MCF 10A (cell line): ENCODE data around the gene TSC1. TPM values are rescaled to one million over a fixed set of nuclear protein-coding genes. Genes with fewer than 3 reads are reported as not detected.

Experiments used
- BruUV-seq: library from RNA; stranded (reverse); fragments of 400-500 nt; replicated peaks from 2 replicates; lab custom pipeline; 2021; lab: Mats Ljungman, UMichigan
- CTCF ChIA-PET: fragments of 300-600 bp; sonication (Branson Sonifier 250); formaldehyde crosslinking; extraction: SDS; loops from one replicate; lab custom pipeline; 2021; ENCODE audit warnings: antibody characterized with exemption, inconsistent platforms; lab: Yijun Ruan, JAX
- POLR2A ChIA-PET: fragments of 300-600, 350-650 bp; sonication (Branson Sonifier 250); formaldehyde crosslinking; extraction: SDS; loops from one replicate; lab custom pipeline; 2020; ENCODE audit warnings: antibody characterized with exemption, inconsistent platforms; lab: Yijun Ruan, JAX
- DNase-seq: peaks from one replicate; pipeline ENCODE4 v3.0.0-alpha.2; 2018; ENCODE audit not compliant: unreplicated experiment
- H3K27ac Mint-ChIP-seq: one replicate; pipeline ENCODE4 v1.8.0; 2022; ENCODE audit warnings: mild to moderate bottlenecking, low read depth, mixed read lengths; ENCODE audit not compliant: unreplicated experiment
- H3K27me3 Mint-ChIP-seq: one replicate; pipeline ENCODE4 v1.8.0; 2022; ENCODE audit warnings: mixed read lengths; ENCODE audit not compliant: insufficient read depth, unreplicated experiment
- H3K36me3 Mint-ChIP-seq: one replicate; pipeline ENCODE4 v1.8.0; 2022; ENCODE audit warnings: mild to moderate bottlenecking, moderate library complexity, mixed read lengths; ENCODE audit not compliant: insufficient read depth, unreplicated experiment
- H3K4me1 Mint-ChIP-seq: one replicate; pipeline ENCODE4 v1.8.0; 2022; ENCODE audit warnings: mixed read lengths; ENCODE audit not compliant: insufficient read depth, unreplicated experiment
- H3K4me3 Mint-ChIP-seq: one replicate; pipeline ENCODE4 v1.8.0; 2022; ENCODE audit warnings: mild to moderate bottlenecking, moderate library complexity, mixed read lengths; ENCODE audit not compliant: unreplicated experiment
- H3K9me3 Mint-ChIP-seq: one replicate; pipeline ENCODE4 v1.8.0; 2022; ENCODE audit warnings: mixed read lengths; ENCODE audit not compliant: unreplicated experiment
- intact Hi-C: fragments of 100-400 bp; cut with micrococcal nuclease; formaldehyde crosslinking; loops from 2 replicates; pipeline ENCODE4 v1.14.1; 2022
- total RNA-seq: library from RNA; stranded (reverse); gene quantifications from 2 replicates; pipeline ENCODE4 v1.2.3, GENCODE V29; 2022
- TF ChIP-seq, protein P1 (sequence below): fragments of 200-600 bp; IDR thresholded peaks from one replicate; pipeline ENCODE4 v1.8.0; 2022; ENCODE audit warnings: antibody characterized with exemption, mild to moderate bottlenecking; ENCODE audit not compliant: unreplicated experiment

The TSC1 gene
- total RNA-seq, 1 experiment from 2014 or later: 36.6 TPM

DNA sequence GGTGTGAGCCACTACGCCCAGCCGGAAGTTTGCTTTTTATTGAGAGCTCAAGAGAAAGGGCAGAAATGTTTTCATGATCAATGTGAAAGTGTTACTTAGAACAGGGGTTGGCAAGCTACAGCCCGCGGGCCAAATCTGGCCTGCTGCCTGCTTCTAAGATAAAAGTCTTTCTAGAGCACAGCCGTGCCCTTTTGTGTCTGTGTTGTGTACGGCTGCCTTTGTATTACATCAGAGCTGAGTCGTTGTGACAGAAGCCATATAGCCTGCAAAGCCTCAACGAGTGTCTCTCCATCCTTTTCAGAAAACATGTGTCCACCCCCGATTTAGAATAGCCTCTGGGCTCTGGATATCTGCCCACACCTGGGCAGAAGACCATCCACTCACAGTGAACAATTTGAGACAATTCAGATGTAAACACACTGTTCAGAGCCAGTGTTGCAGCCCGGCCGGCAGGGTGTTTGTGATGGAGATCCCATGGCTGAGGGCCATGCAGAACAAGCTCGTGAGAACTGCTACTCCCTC lies 95.2 kb downstream of the TSC1 start:
- H3K4me3 Mint-ChIP-seq: no peak overlapping the region
- H3K9me3 Mint-ChIP-seq: no peaks in the 10 kb centered on the region
- H3K27ac Mint-ChIP-seq: no peak overlapping the region
- H3K27me3 Mint-ChIP-seq: peaks cover 10% of the 10 kb centered on the region
- TF ChIP-seq, protein P1, sequence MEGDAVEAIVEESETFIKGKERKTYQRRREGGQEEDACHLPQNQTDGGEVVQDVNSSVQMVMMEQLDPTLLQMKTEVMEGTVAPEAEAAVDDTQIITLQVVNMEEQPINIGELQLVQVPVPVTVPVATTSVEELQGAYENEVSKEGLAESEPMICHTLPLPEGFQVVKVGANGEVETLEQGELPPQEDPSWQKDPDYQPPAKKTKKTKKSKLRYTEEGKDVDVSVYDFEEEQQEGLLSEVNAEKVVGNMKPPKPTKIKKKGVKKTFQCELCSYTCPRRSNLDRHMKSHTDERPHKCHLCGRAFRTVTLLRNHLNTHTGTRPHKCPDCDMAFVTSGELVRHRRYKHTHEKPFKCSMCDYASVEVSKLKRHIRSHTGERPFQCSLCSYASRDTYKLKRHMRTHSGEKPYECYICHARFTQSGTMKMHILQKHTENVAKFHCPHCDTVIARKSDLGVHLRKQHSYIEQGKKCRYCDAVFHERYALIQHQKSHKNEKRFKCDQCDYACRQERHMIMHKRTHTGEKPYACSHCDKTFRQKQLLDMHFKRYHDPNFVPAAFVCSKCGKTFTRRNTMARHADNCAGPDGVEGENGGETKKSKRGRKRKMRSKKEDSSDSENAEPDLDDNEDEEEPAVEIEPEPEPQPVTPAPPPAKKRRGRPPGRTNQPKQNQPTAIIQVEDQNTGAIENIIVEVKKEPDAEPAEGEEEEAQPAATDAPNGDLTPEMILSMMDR: no peak
- ChIA-PET POLR2A (interaction anchor here (0.6 kb wide), 1 partner anchor 9 kb away, joined by 3 read pairs; no protein-coding TSS in a partner anchor), CTCF (interaction anchor here (0.6 kb wide), 1 partner anchor 486 kb away, joined by 4 read pairs; the partner anchor contains the start of gene SURF6)
- no peaks in the 10 kb centered on the region for H3K4me1 Mint-ChIP-seq
- intact Hi-C loops: no loop called here
- H3K36me3 Mint-ChIP-seq: no peaks in the 10 kb centered on the region
- no TSS peak for BruUV-seq
- no peak for DNase-seq

- Mint-ChIP-seq H3K27me3 (peaks cover 8% of the 10 kb centered on the region), H3K27ac (no peak overlapping the region), H3K36me3 (no peaks in the 10 kb centered on the region), H3K4me3 (no peak overlapping the region), H3K9me3 (no peaks in the 10 kb centered on the region), H3K4me1 (no peaks in the 10 kb centered on the region)
- no peak for DNase-seq
- TF ChIP-seq, protein P1: no peak
- intact Hi-C loops: no loop called here
- no TSS peak for BruUV-seq
- ChIA-PET POLR2A (interaction anchor here (0.7 to 1.0 kb wide), 2 partner anchors 31 to 488 kb away, joined by 4 read pairs; partner anchors contain the start of genes AK8 and SPACA9), CTCF (interaction anchor here (1.0 kb wide), 1 partner anchor 55 kb away, joined by 3 read pairs; no protein-coding TSS in a partner anchor)
These were observed 97.4 kb downstream of the TSC1 start for GRCh38 chr9:132846918-132847515.

DNA sequence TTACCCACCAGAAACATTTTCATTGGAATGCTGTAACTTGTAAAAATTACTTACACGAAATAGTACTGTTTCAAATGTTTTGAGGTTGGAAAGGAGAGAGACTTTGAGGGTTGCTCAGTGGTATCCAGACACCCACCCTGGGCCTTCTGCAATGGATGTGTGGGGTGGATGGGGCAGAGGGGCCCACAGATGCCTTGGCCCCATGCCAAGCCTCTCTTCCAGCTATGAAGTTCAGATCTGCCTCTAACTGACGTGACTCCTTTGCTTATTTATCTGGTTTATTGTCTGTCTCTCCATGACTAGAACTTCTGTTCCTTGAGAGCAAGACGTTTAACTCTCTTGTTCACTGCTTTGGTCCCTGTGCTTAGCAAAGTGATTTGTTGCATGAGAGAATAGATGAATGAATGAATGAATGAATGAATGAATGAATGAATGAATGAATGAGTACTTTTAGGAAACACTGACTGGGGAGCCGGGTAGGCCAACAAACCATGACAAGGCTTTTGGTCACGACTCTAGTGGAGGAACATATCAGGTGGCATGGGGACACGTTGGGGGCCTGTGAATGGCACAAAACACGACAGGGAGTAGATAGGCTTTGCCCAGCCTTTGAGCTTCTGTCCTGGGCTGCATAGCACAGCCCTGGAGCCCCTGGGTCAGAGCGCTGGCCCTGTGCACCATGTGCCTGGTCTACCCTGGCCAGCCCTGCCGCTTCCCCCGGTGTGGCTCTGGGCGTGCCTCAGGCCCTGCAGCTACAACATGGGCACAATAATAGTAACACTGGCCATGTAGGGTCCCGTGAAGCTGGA lies 98.1 kb downstream of the TSC1 start:
- no peak for DNase-seq
- Mint-ChIP-seq H3K36me3 (no peaks in the 10 kb centered on the region), H3K27ac (no peak overlapping the region), H3K27me3 (peaks cover under 1% of the 10 kb centered on the region), H3K4me3 (no peak overlapping the region), H3K4me1 (no peaks in the 10 kb centered on the region), H3K9me3 (no peaks in the 10 kb centered on the region)
- POLR2A ChIA-PET: interaction anchor here (0.7 to 1.0 kb wide), 2 partner anchors 32 to 489 kb away, joined by 4 read pairs; partner anchors contain the start of genes AK8 and SPACA9
- no TSS peak for BruUV-seq
- TF ChIP-seq, protein P1: no peak
- CTCF ChIA-PET: interaction anchor here (0.6 kb wide), 1 partner anchor 126 kb away, joined by 3 read pairs; no protein-coding TSS in a partner anchor
- intact Hi-C loops: no loop called here
